ENCODE results near the gene ZNF516. TPM values are rescaled to one million over a fixed set of nuclear protein-coding genes. Genes with fewer than 3 reads are reported as not detected.
A peak's percentile ranks its signal among the peaks of the same experiment; 100 is the strongest.

Gene ZNF516
- total and polyA plus RNA-seq, 7 donors: 2.1 to 29.9 (median 24.3) TPM

GRCh38 chr18:76530846-76531245 lies 35.8 kb upstream of the ZNF516 start:
- Histone ChIP-seq H3K4me1 (peaks cover 0 to 20% (median 10%) of the 10 kb centered on the region in 4 donors), H3K4me3 (no peak overlapping the region), H3K27ac (no peak overlapping the region), H3K9me3 (no peaks in the 10 kb centered on the region), H3K36me3 (no peaks in the 10 kb centered on the region), H3K27me3 (no peaks in the 10 kb centered on the region)
- TF ChIP-seq EP300 (IDR thresholded peaks at IDR 0.05) (no peak), POLR2AphosphoS5 (IDR thresholded peaks at IDR 0.05) (no peak), POLR2A (IDR thresholded peaks at IDR 0.05) (no peak)
- TF ChIP-seq, protein P1, sequence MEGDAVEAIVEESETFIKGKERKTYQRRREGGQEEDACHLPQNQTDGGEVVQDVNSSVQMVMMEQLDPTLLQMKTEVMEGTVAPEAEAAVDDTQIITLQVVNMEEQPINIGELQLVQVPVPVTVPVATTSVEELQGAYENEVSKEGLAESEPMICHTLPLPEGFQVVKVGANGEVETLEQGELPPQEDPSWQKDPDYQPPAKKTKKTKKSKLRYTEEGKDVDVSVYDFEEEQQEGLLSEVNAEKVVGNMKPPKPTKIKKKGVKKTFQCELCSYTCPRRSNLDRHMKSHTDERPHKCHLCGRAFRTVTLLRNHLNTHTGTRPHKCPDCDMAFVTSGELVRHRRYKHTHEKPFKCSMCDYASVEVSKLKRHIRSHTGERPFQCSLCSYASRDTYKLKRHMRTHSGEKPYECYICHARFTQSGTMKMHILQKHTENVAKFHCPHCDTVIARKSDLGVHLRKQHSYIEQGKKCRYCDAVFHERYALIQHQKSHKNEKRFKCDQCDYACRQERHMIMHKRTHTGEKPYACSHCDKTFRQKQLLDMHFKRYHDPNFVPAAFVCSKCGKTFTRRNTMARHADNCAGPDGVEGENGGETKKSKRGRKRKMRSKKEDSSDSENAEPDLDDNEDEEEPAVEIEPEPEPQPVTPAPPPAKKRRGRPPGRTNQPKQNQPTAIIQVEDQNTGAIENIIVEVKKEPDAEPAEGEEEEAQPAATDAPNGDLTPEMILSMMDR (IDR thresholded peaks at IDR 0.05): no peak
- intact Hi-C loops (cut with DNase I): no loop called here
- whole genome bisulfite sequencing, 2 donors: 84 to 93% methylated on average over 9 of the region's 9 CpGs
- no peak for DNase-seq

DNA sequence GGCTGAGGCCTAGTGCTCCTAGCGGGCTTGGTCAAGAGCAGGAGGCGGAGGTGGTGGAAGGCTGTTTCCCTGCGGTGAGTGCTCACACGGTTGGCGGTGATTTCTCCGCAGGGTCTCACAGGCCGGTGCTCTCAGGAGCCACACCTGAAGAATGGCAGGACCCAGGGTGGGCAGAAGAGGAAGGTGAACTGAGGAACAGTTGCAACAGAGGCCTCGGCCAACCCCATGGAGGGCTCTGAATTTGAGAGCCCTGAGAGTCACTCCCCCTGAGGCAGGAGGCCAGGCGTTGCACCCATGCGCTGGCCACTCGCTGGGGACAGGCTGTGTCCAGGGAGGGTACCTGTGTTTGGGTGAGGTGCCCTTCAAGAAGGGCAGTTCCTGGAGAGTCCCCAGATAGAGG lies 35.3 kb upstream of the ZNF516 start:
- Histone ChIP-seq H3K27ac (no peak overlapping the region), H3K4me1 (peaks cover 0 to 20% (median 10%) of the 10 kb centered on the region in 4 donors), H3K27me3 (no peaks in the 10 kb centered on the region), H3K36me3 (no peaks in the 10 kb centered on the region), H3K4me3 (no peak overlapping the region), H3K9me3 (no peaks in the 10 kb centered on the region)
- 97% methylated on average over 11 of the region's 11 CpGs for WGBS, 2 donors
- no peak for TF ChIP-seq POLR2AphosphoS5 (IDR thresholded peaks at IDR 0.05)
- TF ChIP-seq, protein P1 (IDR thresholded peaks at IDR 0.05): no peak
- no peak for TF ChIP-seq POLR2A (IDR thresholded peaks at IDR 0.05)
- TF ChIP-seq EP300 (IDR thresholded peaks at IDR 0.05): no peak
- intact Hi-C loops (cut with DNase I): no loop called here
- no peak for DNase-seq

DNA sequence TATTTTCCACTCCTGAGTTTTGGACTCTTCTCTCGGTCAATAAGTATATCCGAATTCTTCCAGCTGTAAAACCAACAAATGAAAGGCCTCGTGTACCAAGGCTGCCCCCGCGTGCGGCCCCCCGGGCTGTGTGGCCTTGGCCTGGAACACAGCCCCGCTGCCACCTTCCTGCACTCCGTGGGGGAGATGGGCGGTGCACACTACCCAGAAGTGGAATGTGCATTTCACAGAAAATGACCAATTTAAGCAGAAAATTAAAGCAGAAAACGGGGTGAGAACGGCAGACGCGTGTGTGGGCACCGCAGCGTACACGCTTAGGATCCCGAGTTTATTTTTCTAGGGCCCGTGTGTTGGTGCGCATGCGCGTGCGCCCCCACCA lies 34.4 kb upstream of the ZNF516 start:
- 84 to 85% methylated on average over 23 of the region's 23 CpGs for WGBS, 2 donors
- intact Hi-C loops (cut with DNase I): no loop called here
- DNase-seq: no peak
- Histone ChIP-seq H3K4me3 (peak overlapping the region in 3 of 4 donors; percentile 37 to 46 (median 43)), H3K36me3 (no peaks in the 10 kb centered on the region), H3K27me3 (no peaks in the 10 kb centered on the region), H3K9me3 (no peaks in the 10 kb centered on the region), H3K27ac (peak overlapping the region in 3 of 4 donors; percentile 37 to 58 (median 49)), H3K4me1 (peaks cover 0 to 20% (median 10%) of the 10 kb centered on the region in 4 donors)
- no peak for TF ChIP-seq POLR2AphosphoS5 (IDR thresholded peaks at IDR 0.05)
- TF ChIP-seq, protein P1 (IDR thresholded peaks at IDR 0.05): no peak
- no peak for TF ChIP-seq EP300 (IDR thresholded peaks at IDR 0.05)
- TF ChIP-seq POLR2A (IDR thresholded peaks at IDR 0.05): no peak

DNA sequence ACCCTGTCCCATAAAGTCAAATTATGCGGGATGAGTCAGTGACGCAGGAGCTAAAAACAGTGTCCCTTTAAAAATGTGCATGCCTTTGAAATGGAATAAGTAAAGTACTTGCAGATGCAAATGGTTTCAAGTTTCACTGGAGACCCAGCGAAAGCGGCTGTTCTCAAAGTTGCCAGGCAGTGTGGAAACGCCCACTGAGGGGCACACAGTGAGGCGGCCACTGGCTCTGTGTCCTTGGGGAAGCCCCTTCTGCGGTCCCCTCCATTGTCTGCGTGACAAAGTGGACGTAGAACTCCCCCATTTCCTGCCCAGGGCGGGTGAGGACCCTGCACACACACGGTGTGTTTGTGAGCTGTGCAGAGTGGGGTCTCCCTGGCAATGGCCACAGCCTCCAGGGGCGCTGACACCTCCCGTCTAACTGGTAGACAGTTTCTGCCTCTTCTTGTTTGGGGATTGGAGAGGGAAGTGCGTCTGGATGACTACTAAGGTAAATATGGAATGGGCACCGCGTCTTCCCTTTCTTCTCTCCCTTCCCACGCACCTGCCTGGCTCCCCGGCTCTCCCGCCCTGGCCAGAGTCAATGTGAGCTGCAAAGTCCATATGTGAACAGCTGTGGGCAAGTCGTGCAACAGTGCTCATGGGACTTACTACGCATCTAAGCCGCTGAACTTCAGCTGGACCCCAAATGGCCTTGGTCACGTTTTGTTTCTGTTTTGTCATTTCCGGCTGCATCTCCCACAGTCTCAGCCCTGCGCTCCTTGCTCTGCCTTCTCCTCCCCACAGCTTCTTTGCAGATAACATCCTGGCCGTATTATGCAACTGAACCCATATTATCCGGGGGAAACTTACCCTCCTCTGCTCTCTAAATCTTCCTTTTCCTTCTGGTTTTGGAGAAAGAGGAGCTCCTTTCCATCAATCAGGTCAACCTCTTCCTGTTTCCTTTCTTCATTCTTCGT lies 33.7 kb upstream of the ZNF516 start:
- peaks cover 0 to 20% (median 10%) of the 10 kb centered on the region in 4 donors for H3K4me1 ChIP-seq
- H3K4me3 ChIP-seq: peak overlapping the region; percentile 5 to 46 (median 40)
- no peaks in the 10 kb centered on the region for H3K9me3 ChIP-seq
- TF ChIP-seq EP300 (IDR thresholded peaks at IDR 0.05): no peak
- peak in 1 of 2 donors; percentile 10 for TF ChIP-seq POLR2A (IDR thresholded peaks at IDR 0.05)
- TF ChIP-seq, protein P1 (IDR thresholded peaks at IDR 0.05): no peak
- peak in 3 of 4 donors; percentile 30 to 52 (median 48) for TF ChIP-seq POLR2AphosphoS5 (IDR thresholded peaks at IDR 0.05)
- no peaks in the 10 kb centered on the region for H3K36me3 ChIP-seq
- DNase-seq: peak; percentile 82
- no peaks in the 10 kb centered on the region for H3K27me3 ChIP-seq
- intact Hi-C loops (cut with DNase I): no loop called here
- WGBS, 2 donors: 9 to 20% methylated on average over 28 of the region's 28 CpGs
- H3K27ac ChIP-seq: peak overlapping the region; percentile 39 to 67 (median 54)

All from sigmoid colon (tissue), 7 donors.